HCT116 (cell line): ENCODE results near the gene PRLH. TPM values are rescaled to one million over a fixed set of nuclear protein-coding genes. Genes with fewer than 3 reads are reported as not detected.

Experiments
- ATAC-seq: fragments of 200-7000 bp; cut with Tn5 transposase; 2 replicates; pipeline ENCODE4 v1.9.1; 2020; ENCODE audit warnings: mild to moderate bottlenecking, moderate library complexity
- BruUV-seq: library from RNA; stranded (reverse); fragments of 400-500 nt; replicated peaks from 2 replicates; lab custom pipeline; 2021; lab: Mats Ljungman, UMichigan
- CTCF ChIA-PET: fragments of 300-600 bp; sonication (Branson Sonifier 250); formaldehyde crosslinking; loops from one replicate; lab custom pipeline; 2021; ENCODE audit warnings: antibody characterized with exemption; lab: Charles Lee
- POLR2A ChIA-PET: fragments of 300-600, 350-600 bp; sonication (Branson Sonifier 250); formaldehyde crosslinking; loops from one replicate; lab custom pipeline; 2021; ENCODE audit warnings: antibody characterized with exemption; lab: Charles Lee
- RAD21 ChIA-PET, 2 experiments: fragments of 300-600 bp; sonication (Branson Sonifier 250); formaldehyde crosslinking; loops; one replicate each; lab custom pipeline; 2023; ENCODE audit warnings: low total read pairs in 2 of 2; ENCODE audit not compliant: uncharacterized antibody in 2 of 2, unreplicated experiment in 2 of 2, low non-redundant PET in 1 of 2; lab: Charles Lee
- DNase-seq: peaks from one replicate; pipeline ENCODE4 v3.0.0-alpha.2; 2010; ENCODE audit warnings: low read depth, low spot score
- H2AFZ ChIP-seq: fragments of 200-600 bp; shearing (Covaris generic), sonication (generic); 2 replicates; pipeline ENCODE4 v1.6.1; 2017; ENCODE audit warnings: low read depth, mixed run types, mixed read lengths, antibody characterized with exemption, low read length; ENCODE audit not compliant: poor library complexity, severe bottlenecking
- H3K27ac ChIP-seq: 2 replicates; pipeline ENCODE4 v1.5.1; 2012; ENCODE audit warnings: low read depth, low read length
- H3K27me3 ChIP-seq: fragments of 200-600 bp; sonication (generic); 2 replicates; pipeline ENCODE4 v1.6.1; 2016; ENCODE audit warnings: mixed run types, low read length, mixed read lengths; ENCODE audit not compliant: insufficient read depth
- H3K36me3 ChIP-seq, 2 experiments: fragments of 200-500 bp in 1 of 2; fragments of 200-600 bp in 1 of 2; sonication (Bioruptor generic) in 1 of 2; sonication (generic) in 1 of 2; 2 replicates each; pipeline versions ENCODE4 v1.5.1 to v1.6.1; 2014 to 2016; ENCODE audit warnings: low read length in 2 of 2, inconsistent platforms in 1 of 2, mixed read lengths in 1 of 2, mixed run types in 1 of 2; ENCODE audit not compliant: insufficient read depth in 2 of 2, control insufficient read depth in 1 of 2
- H3K4me1 ChIP-seq, 2 experiments: fragments of 200-600 bp in 1 of 2; sonication (generic) in 1 of 2; 2 replicates each; pipeline versions ENCODE4 v1.5.1 to v1.6.1; 2012 to 2017; ENCODE audit warnings: low read length in 2 of 2, inconsistent platforms in 1 of 2, mild to moderate bottlenecking in 1 of 2, mixed read lengths in 1 of 2, mixed run types in 1 of 2, moderate library complexity in 1 of 2; ENCODE audit not compliant: insufficient read depth in 2 of 2, control insufficient read depth in 1 of 2
- H3K4me2 ChIP-seq: fragments of 200-600 bp; sonication (generic); 2 replicates; pipeline ENCODE4 v1.6.1; 2017; ENCODE audit warnings: mixed run types, low read length, mixed read lengths
- H3K4me3 ChIP-seq, 2 experiments: fragments of 200-600 bp in 1 of 2; sonication (generic) in 1 of 2; replicated peaks in 1 of 2; 2 replicates each; pipeline ENCODE4 v1.5.1; 2011 to 2016; ENCODE audit warnings: low read length in 2 of 2, control low read depth in 1 of 2, low read depth in 1 of 2, mild to moderate bottlenecking in 1 of 2, mixed read lengths in 1 of 2, mixed run types in 1 of 2
- H3K79me2 ChIP-seq: fragments of 200-600 bp; sonication (generic); 2 replicates; pipeline ENCODE4 v1.6.1; 2017; ENCODE audit warnings: mild to moderate bottlenecking, mixed run types, low read length, moderate library complexity, mixed read lengths; ENCODE audit not compliant: insufficient read depth
- H3K9ac ChIP-seq: fragments of 200-600 bp; sonication (generic); 2 replicates; pipeline ENCODE4 v1.6.1; 2016; ENCODE audit warnings: low read length, mixed read lengths
- H3K9me2 ChIP-seq: fragments of 200-600 bp; sonication (generic), shearing (Covaris generic); 2 replicates; pipeline ENCODE4 v1.6.1; 2017; ENCODE audit warnings: mixed run types, mild to moderate bottlenecking, moderate library complexity; ENCODE audit not compliant: insufficient read depth
- H3K9me3 ChIP-seq, 2 experiments: fragments of 200-500 bp in 1 of 2; fragments of 200-600 bp in 1 of 2; sonication (Bioruptor generic) in 1 of 2; sonication (generic) in 1 of 2; 2 replicates each; pipeline ENCODE4 v1.6.1; 2014 to 2017; ENCODE audit warnings: low read length in 2 of 2, mixed read lengths in 2 of 2, inconsistent platforms in 1 of 2, low read depth in 1 of 2, mild to moderate bottlenecking in 1 of 2, mixed run types in 1 of 2, moderate library complexity in 1 of 2; ENCODE audit not compliant: control insufficient read depth in 1 of 2, insufficient read depth in 1 of 2
- H4K20me1 ChIP-seq: fragments of 200-600 bp; sonication (generic), shearing (Covaris generic); 2 replicates; pipeline ENCODE4 v1.6.1; 2017; ENCODE audit warnings: mixed run types, mild to moderate bottlenecking, moderate library complexity; ENCODE audit not compliant: insufficient read depth
- CEBPB ChIP-seq: IDR thresholded peaks from 2 replicates; pipeline ENCODE4 v1.6.1; 2012; ENCODE audit warnings: low read depth
- EGR1 ChIP-seq: IDR thresholded peaks from 2 replicates; pipeline ENCODE4 v1.6.1; 2012; ENCODE audit warnings: low read depth
- ELF1 ChIP-seq: IDR thresholded peaks from 2 replicates; pipeline ENCODE4 v1.6.1; 2012; ENCODE audit warnings: low read depth, borderline replicate concordance
- EZH2 ChIP-seq: fragments of 200-600 bp; sonication (generic); IDR thresholded peaks from 2 replicates; pipeline ENCODE4 v1.6.1; 2017; ENCODE audit warnings: antibody characterized with exemption, mixed run types
- FOSL1 ChIP-seq: IDR thresholded peaks from 2 replicates; pipeline ENCODE4 v1.6.1; 2012; ENCODE audit warnings: low read depth
- JUND ChIP-seq: IDR thresholded peaks from 2 replicates; pipeline ENCODE4 v1.6.1; 2012
- RAD21 ChIP-seq: IDR thresholded peaks from 2 replicates; pipeline ENCODE4 v1.6.1; 2012; ENCODE audit warnings: low read depth, mild to moderate bottlenecking
- SP1 ChIP-seq: IDR thresholded peaks from 2 replicates; pipeline ENCODE4 v1.6.1; 2012; ENCODE audit warnings: low read depth
- SRF ChIP-seq: IDR thresholded peaks from 2 replicates; pipeline ENCODE4 v1.6.1; 2012; ENCODE audit warnings: low read depth
- ZFX ChIP-seq: fragments of 450-650 bp; IDR thresholded peaks from 2 replicates; pipeline ENCODE4 v1.6.1; 2017
- ZNF274 ChIP-seq: fragments of 200-500 bp; sonication (Bioruptor generic); IDR thresholded peaks from 2 replicates; pipeline ENCODE4 v1.6.1; 2014; ENCODE audit warnings: mild to moderate bottlenecking, low read depth, low read length, inconsistent platforms
- intact Hi-C: fragments of 100-400 bp; cut with micrococcal nuclease; formaldehyde crosslinking; loops from 2 replicates; pipeline ENCODE4 v1.10.0; 2022
- total RNA-seq: library from RNA; stranded (reverse); gene quantifications from one replicate; pipeline ENCODE4 v1.2.1, GENCODE V29; 2021; ENCODE audit not compliant: unreplicated experiment
- TF ChIP-seq, protein P1 (sequence below): IDR thresholded peaks from 2 replicates; pipeline ENCODE4 v1.6.1; 2012; ENCODE audit warnings: low read depth
- TF ChIP-seq, protein P2 (sequence below): IDR thresholded peaks from 2 replicates; pipeline ENCODE4 v1.6.1; 2012

The PRLH gene
- total RNA-seq, 1 experiment from 2014 or later = not detected

DNA sequence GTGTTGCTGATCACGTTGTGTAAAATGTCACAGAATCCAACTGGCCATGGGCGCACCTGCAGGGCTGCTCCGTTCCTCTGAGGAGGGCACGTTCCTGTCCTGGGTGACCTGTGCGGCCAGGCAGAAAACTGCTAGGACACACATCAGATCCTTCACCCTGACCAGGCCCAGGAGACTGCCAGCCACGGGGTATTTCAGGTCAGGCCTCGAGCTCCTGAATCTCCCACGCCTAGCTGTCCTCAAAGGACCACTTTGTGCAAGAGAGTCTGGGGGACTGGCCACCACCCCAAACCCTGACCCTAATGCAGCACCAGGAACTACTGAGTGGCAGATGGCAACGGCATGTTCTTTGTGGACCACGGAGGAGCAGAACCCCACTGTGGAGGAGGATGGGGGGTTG lies 11.1 kb downstream of the PRLH start (continued):
- TF ChIP-seq EZH2 = no peak
- no peak for TF ChIP-seq ZNF274
- TF ChIP-seq CEBPB = no peak
- TF ChIP-seq ZFX = no peak

DNA sequence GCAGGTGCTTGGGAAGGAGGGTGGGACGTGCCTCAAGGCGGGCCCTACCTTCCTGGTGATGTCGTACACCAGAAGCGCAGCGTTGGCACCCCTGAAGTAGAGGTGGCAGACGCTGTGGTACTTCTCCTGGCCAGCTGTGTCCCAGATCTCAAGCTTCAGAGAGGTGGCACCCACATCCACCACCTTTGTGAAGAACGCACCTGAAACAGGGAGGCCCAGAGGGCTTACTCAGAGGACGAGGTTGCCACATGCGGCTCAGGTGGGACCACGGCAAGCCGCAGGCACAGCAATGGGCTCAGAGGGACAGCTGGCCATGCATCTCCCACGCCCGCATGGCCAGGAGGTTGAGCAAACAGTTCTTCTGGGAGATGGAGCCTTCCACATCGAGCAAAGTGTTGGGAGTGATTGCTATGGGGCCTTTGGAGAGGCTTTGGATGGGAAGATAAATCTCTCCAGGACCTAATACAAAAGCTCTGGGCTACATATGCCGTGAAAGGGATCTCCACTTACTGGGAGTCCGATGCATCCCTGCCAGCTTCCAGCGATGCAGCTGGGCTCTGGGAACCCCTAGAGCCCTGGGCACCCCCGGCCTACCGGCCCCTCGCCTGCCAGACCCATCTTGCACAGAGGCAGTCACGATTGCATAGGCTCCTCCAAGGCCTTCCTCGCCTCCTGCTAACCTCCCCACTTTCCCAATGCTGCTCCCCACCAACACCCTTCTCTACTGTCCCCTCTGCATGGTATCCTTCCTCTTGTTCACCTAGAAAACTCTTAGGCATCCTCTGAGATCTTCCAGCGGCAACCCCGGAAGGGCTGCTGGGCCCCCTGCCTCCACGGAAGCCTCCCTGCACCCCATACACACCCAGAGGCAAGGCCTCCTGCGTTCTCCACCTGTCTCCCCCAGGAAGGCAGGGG lies 11.8 kb downstream of the PRLH start:
- H3K27me3 ChIP-seq = no peaks in the 10 kb centered on the region
- H3K9me3 ChIP-seq = no peaks in the 10 kb centered on the region
- ChIA-PET RAD21 (no interaction called here), CTCF (no interaction called here), POLR2A (no interaction called here)
- no peaks in the 10 kb centered on the region for H3K9me2 ChIP-seq
- no peak for TF ChIP-seq EZH2
- TF ChIP-seq, protein P1, sequence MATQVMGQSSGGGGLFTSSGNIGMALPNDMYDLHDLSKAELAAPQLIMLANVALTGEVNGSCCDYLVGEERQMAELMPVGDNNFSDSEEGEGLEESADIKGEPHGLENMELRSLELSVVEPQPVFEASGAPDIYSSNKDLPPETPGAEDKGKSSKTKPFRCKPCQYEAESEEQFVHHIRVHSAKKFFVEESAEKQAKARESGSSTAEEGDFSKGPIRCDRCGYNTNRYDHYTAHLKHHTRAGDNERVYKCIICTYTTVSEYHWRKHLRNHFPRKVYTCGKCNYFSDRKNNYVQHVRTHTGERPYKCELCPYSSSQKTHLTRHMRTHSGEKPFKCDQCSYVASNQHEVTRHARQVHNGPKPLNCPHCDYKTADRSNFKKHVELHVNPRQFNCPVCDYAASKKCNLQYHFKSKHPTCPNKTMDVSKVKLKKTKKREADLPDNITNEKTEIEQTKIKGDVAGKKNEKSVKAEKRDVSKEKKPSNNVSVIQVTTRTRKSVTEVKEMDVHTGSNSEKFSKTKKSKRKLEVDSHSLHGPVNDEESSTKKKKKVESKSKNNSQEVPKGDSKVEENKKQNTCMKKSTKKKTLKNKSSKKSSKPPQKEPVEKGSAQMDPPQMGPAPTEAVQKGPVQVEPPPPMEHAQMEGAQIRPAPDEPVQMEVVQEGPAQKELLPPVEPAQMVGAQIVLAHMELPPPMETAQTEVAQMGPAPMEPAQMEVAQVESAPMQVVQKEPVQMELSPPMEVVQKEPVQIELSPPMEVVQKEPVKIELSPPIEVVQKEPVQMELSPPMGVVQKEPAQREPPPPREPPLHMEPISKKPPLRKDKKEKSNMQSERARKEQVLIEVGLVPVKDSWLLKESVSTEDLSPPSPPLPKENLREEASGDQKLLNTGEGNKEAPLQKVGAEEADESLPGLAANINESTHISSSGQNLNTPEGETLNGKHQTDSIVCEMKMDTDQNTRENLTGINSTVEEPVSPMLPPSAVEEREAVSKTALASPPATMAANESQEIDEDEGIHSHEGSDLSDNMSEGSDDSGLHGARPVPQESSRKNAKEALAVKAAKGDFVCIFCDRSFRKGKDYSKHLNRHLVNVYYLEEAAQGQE = no peak
- no peak for TF ChIP-seq ELF1
- no peak for TF ChIP-seq EGR1
- TF ChIP-seq FOSL1 = no peak
- TF ChIP-seq SP1 = no peak
- no peak for TF ChIP-seq RAD21
- TF ChIP-seq, protein P2, sequence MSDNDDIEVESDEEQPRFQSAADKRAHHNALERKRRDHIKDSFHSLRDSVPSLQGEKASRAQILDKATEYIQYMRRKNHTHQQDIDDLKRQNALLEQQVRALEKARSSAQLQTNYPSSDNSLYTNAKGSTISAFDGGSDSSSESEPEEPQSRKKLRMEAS = no peak
- TF ChIP-seq JUND = no peak
- no peak for TF ChIP-seq SRF
- H4K20me1 ChIP-seq = no peaks in the 10 kb centered on the region
- H3K79me2 ChIP-seq = no peaks in the 10 kb centered on the region
- intact Hi-C loops = no loop called here
- H3K9ac ChIP-seq = no peak overlapping the region
- H3K27ac ChIP-seq = no peak overlapping the region
- no peak overlapping the region for H2AFZ ChIP-seq
- H3K36me3 ChIP-seq = peaks cover 0 to 7% of the 10 kb centered on the region in 2 experiments; a peak in 2 of 4 replicates
- no peak overlapping the region for H3K4me2 ChIP-seq
- no TSS peak for BruUV-seq
- DNase-seq (no peak), ATAC-seq (no peak)
- H3K4me1 ChIP-seq = peaks cover 12 to 20% of the 10 kb centered on the region in 2 experiments
- H3K4me3 ChIP-seq = no peak overlapping the region
